Measurements from ENCODE around the gene BCHE. TPM values are rescaled to one million over a fixed set of nuclear protein-coding genes. Genes with fewer than 3 reads are reported as not detected.
A peak's percentile ranks its signal among the peaks of the same experiment; 100 is the strongest.

The BCHE gene
- total RNA-seq, 6 experiments from 2014 or later = 28.4 to 53.8 (median 34.4) TPM

DNA sequence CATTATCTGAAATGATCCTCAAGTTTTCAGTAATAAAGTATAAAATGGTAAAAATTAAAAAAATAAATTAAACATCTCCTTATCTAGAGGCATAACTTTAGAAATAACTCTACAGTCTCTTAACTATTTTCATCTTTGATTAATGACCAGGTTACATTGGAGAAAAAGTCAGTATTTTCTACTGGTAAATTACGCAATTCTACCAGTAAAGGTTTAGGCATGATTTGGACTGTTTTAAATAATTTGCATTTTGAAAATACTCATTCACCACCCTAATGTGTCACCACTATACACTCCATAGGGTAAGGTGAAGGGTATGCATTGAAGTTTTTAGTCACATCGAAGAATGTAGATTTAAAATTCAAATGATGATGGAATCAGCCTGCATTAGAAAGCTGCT lies 45.9 kb upstream of the BCHE start:
- Histone ChIP-seq H3K4me1 (no peaks in the 10 kb centered on the region), H3K36me3 (no peaks in the 10 kb centered on the region), H3K4me3 (no peak overlapping the region), H3K27ac (no peak overlapping the region), H3K27me3 (no peaks in the 10 kb centered on the region), H3K9me3 (no peaks in the 10 kb centered on the region)
- DNase-seq (no peak), ATAC-seq (no peak)
- TF ChIP-seq, protein P1, sequence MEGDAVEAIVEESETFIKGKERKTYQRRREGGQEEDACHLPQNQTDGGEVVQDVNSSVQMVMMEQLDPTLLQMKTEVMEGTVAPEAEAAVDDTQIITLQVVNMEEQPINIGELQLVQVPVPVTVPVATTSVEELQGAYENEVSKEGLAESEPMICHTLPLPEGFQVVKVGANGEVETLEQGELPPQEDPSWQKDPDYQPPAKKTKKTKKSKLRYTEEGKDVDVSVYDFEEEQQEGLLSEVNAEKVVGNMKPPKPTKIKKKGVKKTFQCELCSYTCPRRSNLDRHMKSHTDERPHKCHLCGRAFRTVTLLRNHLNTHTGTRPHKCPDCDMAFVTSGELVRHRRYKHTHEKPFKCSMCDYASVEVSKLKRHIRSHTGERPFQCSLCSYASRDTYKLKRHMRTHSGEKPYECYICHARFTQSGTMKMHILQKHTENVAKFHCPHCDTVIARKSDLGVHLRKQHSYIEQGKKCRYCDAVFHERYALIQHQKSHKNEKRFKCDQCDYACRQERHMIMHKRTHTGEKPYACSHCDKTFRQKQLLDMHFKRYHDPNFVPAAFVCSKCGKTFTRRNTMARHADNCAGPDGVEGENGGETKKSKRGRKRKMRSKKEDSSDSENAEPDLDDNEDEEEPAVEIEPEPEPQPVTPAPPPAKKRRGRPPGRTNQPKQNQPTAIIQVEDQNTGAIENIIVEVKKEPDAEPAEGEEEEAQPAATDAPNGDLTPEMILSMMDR (IDR thresholded peaks at IDR 0.05) = no peak
- TF ChIP-seq POLR2A (IDR thresholded peaks at IDR 0.05) = no peak
- intact Hi-C loops (cut with DNase I) = no loop called here
- WGBS (ENCODE audit: insufficient coverage, low coverage, low lambda C conversion rate, missing lambda C conversion rate) = 71% methylated on average over 2 of the region's 2 CpGs

GRCh38 chr3:165875644-165876043 lies 38.4 kb upstream of the BCHE start:
- TF ChIP-seq, protein P1 (IDR thresholded peaks at IDR 0.05) = no peak
- no peak for TF ChIP-seq POLR2A (IDR thresholded peaks at IDR 0.05)
- H3K9me3 ChIP-seq = no peaks in the 10 kb centered on the region
- no peak overlapping the region for H3K27ac ChIP-seq
- H3K36me3 ChIP-seq = no peaks in the 10 kb centered on the region
- H3K27me3 ChIP-seq = no peaks in the 10 kb centered on the region
- no peak for ATAC-seq
- 74% methylated on average over 6 of the region's 6 CpGs for WGBS (ENCODE audit: insufficient coverage, low coverage, low lambda C conversion rate, missing lambda C conversion rate)
- no peaks in the 10 kb centered on the region for H3K4me1 ChIP-seq
- intact Hi-C loops (cut with DNase I) = no loop called here
- H3K4me3 ChIP-seq = no peak overlapping the region
- no peak for DNase-seq

- no peak for TF ChIP-seq POLR2A (IDR thresholded peaks at IDR 0.05)
- TF ChIP-seq, protein P1 (IDR thresholded peaks at IDR 0.05) = no peak
- DNase-seq = no peak
- 75% methylated on average over 6 of the region's 18 CpGs for WGBS (ENCODE audit: insufficient coverage, low coverage, low lambda C conversion rate, missing lambda C conversion rate)
- Histone ChIP-seq H3K36me3 (no peaks in the 10 kb centered on the region), H3K4me1 (no peaks in the 10 kb centered on the region), H3K4me3 (no peak overlapping the region), H3K27me3 (no peaks in the 10 kb centered on the region), H3K9me3 (no peaks in the 10 kb centered on the region), H3K27ac (no peak overlapping the region)
- ATAC-seq = no peak
- intact Hi-C loops (cut with DNase I) = no loop called here
Observed at GRCh38 chr3:165874663-165875489, 37.7 kb upstream of the BCHE start.

- TF ChIP-seq, protein P1 (IDR thresholded peaks at IDR 0.05) = no peak
- no peak for TF ChIP-seq POLR2A (IDR thresholded peaks at IDR 0.05)
- Histone ChIP-seq H3K36me3 (no peaks in the 10 kb centered on the region), H3K4me3 (no peak overlapping the region), H3K9me3 (no peaks in the 10 kb centered on the region), H3K4me1 (no peaks in the 10 kb centered on the region), H3K27me3 (no peaks in the 10 kb centered on the region), H3K27ac (no peak overlapping the region)
- no peak for DNase-seq
- peak in 1 of 4 donors; percentile 20 for ATAC-seq
- intact Hi-C loops (cut with DNase I) = no loop called here
- WGBS (ENCODE audit: insufficient coverage, low coverage, low lambda C conversion rate, missing lambda C conversion rate) = 82% methylated on average over 2 of the region's 5 CpGs
Observed at GRCh38 chr3:165868088-165868487, 30.9 kb upstream of the BCHE start.
